KMS-11 (cell line): ENCODE results near the gene ABL2.

Experiments
- H2AFZ ChIP-seq: fragments of 200-600 bp; sonication (generic); 2 replicates; pipeline ENCODE4 v1.6.1; 2016; ENCODE audit warnings: antibody characterized with exemption, mixed run types, low read depth
- H3K27ac ChIP-seq: fragments of 200-600 bp; sonication (generic); 2 replicates; pipeline ENCODE4 v1.6.1; 2016; ENCODE audit warnings: mild to moderate bottlenecking, mixed run types
- H3K27me3 ChIP-seq: fragments of 200-600 bp; sonication (generic); 2 replicates; pipeline ENCODE4 v1.6.1; 2017; ENCODE audit warnings: mild to moderate bottlenecking, low read depth, mixed run types, moderate library complexity; ENCODE audit not compliant: insufficient read depth
- H3K36me3 ChIP-seq: fragments of 200-600 bp; sonication (generic); 2 replicates; pipeline ENCODE4 v1.6.1; 2017; ENCODE audit warnings: mild to moderate bottlenecking, mixed run types; ENCODE audit not compliant: insufficient read depth
- H3K4me1 ChIP-seq: fragments of 200-600 bp; sonication (generic); 2 replicates; pipeline ENCODE4 v1.6.1; 2016; ENCODE audit warnings: mild to moderate bottlenecking, low read depth, mixed run types; ENCODE audit not compliant: poor library complexity, severe bottlenecking
- H3K4me2 ChIP-seq: fragments of 200-600 bp; sonication (generic); 2 replicates; pipeline ENCODE4 v1.7.0; 2016; ENCODE audit warnings: mild to moderate bottlenecking, mixed run types
- H3K4me3 ChIP-seq: fragments of 200-600 bp; sonication (generic); IDR thresholded peaks from 2 replicates; pipeline ENCODE4 v1.6.1; 2017; ENCODE audit warnings: low read depth, low read length, mixed read lengths; ENCODE audit not compliant: insufficient read depth
- H3K79me2 ChIP-seq: fragments of 200-600 bp; sonication (generic); 2 replicates; pipeline ENCODE4 v1.6.1; 2016; ENCODE audit warnings: low read depth, mixed run types; ENCODE audit not compliant: insufficient read depth
- H3K9ac ChIP-seq: fragments of 200-600 bp; sonication (generic); 2 replicates; pipeline ENCODE4 v1.6.1; 2016; ENCODE audit warnings: mild to moderate bottlenecking, mixed run types
- H4K20me1 ChIP-seq: fragments of 200-600 bp; sonication (generic); 2 replicates; pipeline ENCODE4 v1.6.1; 2016; ENCODE audit warnings: mild to moderate bottlenecking, mixed run types; ENCODE audit not compliant: insufficient read depth
- CTCF ChIP-seq: fragments of 200-600 bp; sonication (generic); conservative IDR thresholded peaks from 2 replicates; pipeline ENCODE4 v1.6.1; 2017; ENCODE audit warnings: low read depth, mild to moderate bottlenecking, antibody characterized with exemption, low read length, moderate library complexity, mixed read lengths

Gene ABL2

GRCh38 chr1:179087665-179088064, 141.8 kb downstream of the ABL2 start:
- Histone ChIP-seq H3K4me2 (no peak overlapping the region), H3K27me3 (no peaks in the 10 kb centered on the region), H3K4me3 (no peak overlapping the region), H4K20me1 (0 out of 2 replicates have a peak, but pooled peaks cover 6% of the 10 kb centered on the region), H3K36me3 (peaks cover 9% of the 10 kb centered on the region; the same call in 1 of the 2 replicates), H3K27ac (no peak overlapping the region), H2AFZ (no peak overlapping the region), H3K9ac (no peak overlapping the region), H3K4me1 (peaks cover 66% of the 10 kb centered on the region), H3K79me2 (peaks cover 72% of the 10 kb centered on the region)
- no peak for TF ChIP-seq CTCF

GRCh38 chr1:179083533-179083932, 145.9 kb downstream of the ABL2 start:
- Histone ChIP-seq H3K4me1 (peaks cover 66% of the 10 kb centered on the region), H3K9ac (peak overlapping the region; percentile 94; the same call in 1 of the 2 replicates), H2AFZ (no peak overlapping the region), H3K4me3 (no peak overlapping the region), H4K20me1 (no peaks in the 10 kb centered on the region), H3K79me2 (peaks cover 66% of the 10 kb centered on the region), H3K27me3 (no peaks in the 10 kb centered on the region), H3K27ac (peak overlapping the region; percentile 97), H3K36me3 (peaks cover 4% of the 10 kb centered on the region; the same call in 1 of the 2 replicates), H3K4me2 (peak overlapping the region; percentile 81)
- TF ChIP-seq CTCF, result no peak

- peaks cover 4% of the 10 kb centered on the region; the same call in 1 of the 2 replicates for H3K36me3 ChIP-seq
- no peak for TF ChIP-seq CTCF
- peak overlapping the region; percentile 81 for H3K4me2 ChIP-seq
- peak overlapping the region; percentile 60; the same call in 1 of the 2 replicates for H2AFZ ChIP-seq
- peak overlapping the region; percentile 97 for H3K27ac ChIP-seq
- no peaks in the 10 kb centered on the region for H3K27me3 ChIP-seq
- no peaks in the 10 kb centered on the region for H4K20me1 ChIP-seq
- H3K9ac ChIP-seq, result peak overlapping the region; percentile 94
- peaks cover 60% of the 10 kb centered on the region for H3K79me2 ChIP-seq
- H3K4me3 ChIP-seq, result peak overlapping the region; percentile 61
- peaks cover 60% of the 10 kb centered on the region for H3K4me1 ChIP-seq
Observed at GRCh38 chr1:179082999-179083335, 146.5 kb downstream of the ABL2 start.

- peak overlapping the region; percentile 60; the same call in 1 of the 2 replicates for H2AFZ ChIP-seq
- no peak for TF ChIP-seq CTCF
- H3K79me2 ChIP-seq, result peaks cover 55% of the 10 kb centered on the region
Observed at GRCh38 chr1:179082333-179082998, 147.0 kb downstream of the ABL2 start.

More at GRCh38 chr1:179082333-179082998, 147.0 kb downstream of the ABL2 start:
- Histone ChIP-seq H3K4me1 (peaks cover 55% of the 10 kb centered on the region), H3K4me3 (peak overlapping the region; percentile 61), H3K27ac (peak overlapping the region; percentile 97), H3K9ac (peak overlapping the region; percentile 94), H3K36me3 (peaks cover 4% of the 10 kb centered on the region; the same call in 1 of the 2 replicates), H3K27me3 (no peaks in the 10 kb centered on the region), H4K20me1 (no peaks in the 10 kb centered on the region), H3K4me2 (peak overlapping the region; percentile 81)
